H1 (cell line): ENCODE measurements around the gene SOCS4. TPM values are rescaled to one million over a fixed set of nuclear protein-coding genes. Genes with fewer than 3 reads are reported as not detected.

Experiments
- E2F6 ChIP-seq: IDR thresholded peaks from 2 replicates; pipeline ENCODE4 v1.6.1; 2012; ENCODE audit warnings: inconsistent platforms
- YY1 ChIP-seq: IDR thresholded peaks from 2 replicates; pipeline ENCODE4 v1.6.1; 2011; ENCODE audit warnings: low read depth, mild to moderate bottlenecking, low read length
- polyA plus RNA-seq, 7 experiments: library from polyadenylated mRNA; depleted of rRNA in 3 of 7; stranded (reverse) in 5 of 7; unstranded in 2 of 7; fragments of >200 nt in 5 of 7; fragments of 200-250 nt in 2 of 7; gene quantifications; 1 replicate in 5 of 7; 2 replicates in 1 of 7; 4 replicates in 1 of 7; pipeline versions ENCODE4 v1.2.1 to v1.2.3, GENCODE V29; 2011 to 2013; ENCODE audit warnings: missing spikeins in 2 of 7, mixed read lengths in 2 of 7
- total RNA-seq: library from RNA; stranded (reverse); fragmentation: NEBNext Ultra II Directional; extraction: Animal tissue kit (Norgen Biotek cat#: 25700); gene quantifications from 2 replicates; pipeline ENCODE4 v1.2.1, GENCODE V29; 2021
- TF ChIP-seq, protein P1 (sequence below): fragments of 300-600 bp; sonication (generic); IDR thresholded peaks from 2 replicates; pipeline ENCODE4 v1.7.1; 2012; ENCODE audit warnings: low read length, moderate library complexity, mild to moderate bottlenecking, inconsistent platforms; ENCODE audit not compliant: insufficient replicate concordance

The SOCS4 gene
- total and polyA plus RNA-seq, 2 of the 8 experiments (the other 6 are each of a cell fraction or from before 2014, with no cell fraction given), result 5.5 to 31.5 TPM

- TF ChIP-seq E2F6 (no peak), YY1 (no peak)
- TF ChIP-seq, protein P1, sequence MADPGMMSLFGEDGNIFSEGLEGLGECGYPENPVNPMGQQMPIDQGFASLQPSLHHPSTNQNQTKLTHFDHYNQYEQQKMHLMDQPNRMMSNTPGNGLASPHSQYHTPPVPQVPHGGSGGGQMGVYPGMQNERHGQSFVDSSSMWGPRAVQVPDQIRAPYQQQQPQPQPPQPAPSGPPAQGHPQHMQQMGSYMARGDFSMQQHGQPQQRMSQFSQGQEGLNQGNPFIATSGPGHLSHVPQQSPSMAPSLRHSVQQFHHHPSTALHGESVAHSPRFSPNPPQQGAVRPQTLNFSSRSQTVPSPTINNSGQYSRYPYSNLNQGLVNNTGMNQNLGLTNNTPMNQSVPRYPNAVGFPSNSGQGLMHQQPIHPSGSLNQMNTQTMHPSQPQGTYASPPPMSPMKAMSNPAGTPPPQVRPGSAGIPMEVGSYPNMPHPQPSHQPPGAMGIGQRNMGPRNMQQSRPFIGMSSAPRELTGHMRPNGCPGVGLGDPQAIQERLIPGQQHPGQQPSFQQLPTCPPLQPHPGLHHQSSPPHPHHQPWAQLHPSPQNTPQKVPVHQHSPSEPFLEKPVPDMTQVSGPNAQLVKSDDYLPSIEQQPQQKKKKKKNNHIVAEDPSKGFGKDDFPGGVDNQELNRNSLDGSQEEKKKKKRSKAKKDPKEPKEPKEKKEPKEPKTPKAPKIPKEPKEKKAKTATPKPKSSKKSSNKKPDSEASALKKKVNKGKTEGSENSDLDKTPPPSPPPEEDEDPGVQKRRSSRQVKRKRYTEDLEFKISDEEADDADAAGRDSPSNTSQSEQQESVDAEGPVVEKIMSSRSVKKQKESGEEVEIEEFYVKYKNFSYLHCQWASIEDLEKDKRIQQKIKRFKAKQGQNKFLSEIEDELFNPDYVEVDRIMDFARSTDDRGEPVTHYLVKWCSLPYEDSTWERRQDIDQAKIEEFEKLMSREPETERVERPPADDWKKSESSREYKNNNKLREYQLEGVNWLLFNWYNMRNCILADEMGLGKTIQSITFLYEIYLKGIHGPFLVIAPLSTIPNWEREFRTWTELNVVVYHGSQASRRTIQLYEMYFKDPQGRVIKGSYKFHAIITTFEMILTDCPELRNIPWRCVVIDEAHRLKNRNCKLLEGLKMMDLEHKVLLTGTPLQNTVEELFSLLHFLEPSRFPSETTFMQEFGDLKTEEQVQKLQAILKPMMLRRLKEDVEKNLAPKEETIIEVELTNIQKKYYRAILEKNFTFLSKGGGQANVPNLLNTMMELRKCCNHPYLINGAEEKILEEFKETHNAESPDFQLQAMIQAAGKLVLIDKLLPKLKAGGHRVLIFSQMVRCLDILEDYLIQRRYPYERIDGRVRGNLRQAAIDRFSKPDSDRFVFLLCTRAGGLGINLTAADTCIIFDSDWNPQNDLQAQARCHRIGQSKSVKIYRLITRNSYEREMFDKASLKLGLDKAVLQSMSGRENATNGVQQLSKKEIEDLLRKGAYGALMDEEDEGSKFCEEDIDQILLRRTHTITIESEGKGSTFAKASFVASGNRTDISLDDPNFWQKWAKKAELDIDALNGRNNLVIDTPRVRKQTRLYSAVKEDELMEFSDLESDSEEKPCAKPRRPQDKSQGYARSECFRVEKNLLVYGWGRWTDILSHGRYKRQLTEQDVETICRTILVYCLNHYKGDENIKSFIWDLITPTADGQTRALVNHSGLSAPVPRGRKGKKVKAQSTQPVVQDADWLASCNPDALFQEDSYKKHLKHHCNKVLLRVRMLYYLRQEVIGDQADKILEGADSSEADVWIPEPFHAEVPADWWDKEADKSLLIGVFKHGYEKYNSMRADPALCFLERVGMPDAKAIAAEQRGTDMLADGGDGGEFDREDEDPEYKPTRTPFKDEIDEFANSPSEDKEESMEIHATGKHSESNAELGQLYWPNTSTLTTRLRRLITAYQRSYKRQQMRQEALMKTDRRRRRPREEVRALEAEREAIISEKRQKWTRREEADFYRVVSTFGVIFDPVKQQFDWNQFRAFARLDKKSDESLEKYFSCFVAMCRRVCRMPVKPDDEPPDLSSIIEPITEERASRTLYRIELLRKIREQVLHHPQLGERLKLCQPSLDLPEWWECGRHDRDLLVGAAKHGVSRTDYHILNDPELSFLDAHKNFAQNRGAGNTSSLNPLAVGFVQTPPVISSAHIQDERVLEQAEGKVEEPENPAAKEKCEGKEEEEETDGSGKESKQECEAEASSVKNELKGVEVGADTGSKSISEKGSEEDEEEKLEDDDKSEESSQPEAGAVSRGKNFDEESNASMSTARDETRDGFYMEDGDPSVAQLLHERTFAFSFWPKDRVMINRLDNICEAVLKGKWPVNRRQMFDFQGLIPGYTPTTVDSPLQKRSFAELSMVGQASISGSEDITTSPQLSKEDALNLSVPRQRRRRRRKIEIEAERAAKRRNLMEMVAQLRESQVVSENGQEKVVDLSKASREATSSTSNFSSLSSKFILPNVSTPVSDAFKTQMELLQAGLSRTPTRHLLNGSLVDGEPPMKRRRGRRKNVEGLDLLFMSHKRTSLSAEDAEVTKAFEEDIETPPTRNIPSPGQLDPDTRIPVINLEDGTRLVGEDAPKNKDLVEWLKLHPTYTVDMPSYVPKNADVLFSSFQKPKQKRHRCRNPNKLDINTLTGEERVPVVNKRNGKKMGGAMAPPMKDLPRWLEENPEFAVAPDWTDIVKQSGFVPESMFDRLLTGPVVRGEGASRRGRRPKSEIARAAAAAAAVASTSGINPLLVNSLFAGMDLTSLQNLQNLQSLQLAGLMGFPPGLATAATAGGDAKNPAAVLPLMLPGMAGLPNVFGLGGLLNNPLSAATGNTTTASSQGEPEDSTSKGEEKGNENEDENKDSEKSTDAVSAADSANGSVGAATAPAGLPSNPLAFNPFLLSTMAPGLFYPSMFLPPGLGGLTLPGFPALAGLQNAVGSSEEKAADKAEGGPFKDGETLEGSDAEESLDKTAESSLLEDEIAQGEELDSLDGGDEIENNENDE, result no peak
These were observed 45.0 kb downstream of the SOCS4 start (continued) for GRCh38 chr14:55071870-55072640.
